ENCODE measurements around the gene PRR33.

The PRR33 gene

GRCh38 chr11:1899686-1900085, 8.0 kb upstream of the PRR33 start:
- Histone ChIP-seq H3K27me3 (ENCODE audit: insufficient read depth, low read depth, severe bottlenecking) (peaks cover 94% of the 10 kb centered on the region), H3K4me3 (ENCODE audit: low read depth, low read length) (no peak overlapping the region), H3K27ac (no peak overlapping the region), H3K9me3 (ENCODE audit: severe bottlenecking) (no peaks in the 10 kb centered on the region), H3K36me3 (no peaks in the 10 kb centered on the region)
- no peak for DNase-seq
- TF ChIP-seq CTCF (IDR thresholded peaks at IDR 0.05; ENCODE audit: low read depth, low read length), result no peak

GRCh38 chr11:1899090-1899489, 7.4 kb upstream of the PRR33 start:
- DNase-seq, result no peak
- Histone ChIP-seq H3K4me3 (ENCODE audit: low read depth, low read length) (no peak overlapping the region), H3K27me3 (ENCODE audit: insufficient read depth, low read depth, severe bottlenecking) (peaks cover 92% of the 10 kb centered on the region), H3K9me3 (ENCODE audit: severe bottlenecking) (no peaks in the 10 kb centered on the region), H3K36me3 (no peaks in the 10 kb centered on the region), H3K27ac (no peak overlapping the region)
- TF ChIP-seq CTCF (IDR thresholded peaks at IDR 0.05; ENCODE audit: low read depth, low read length), result no peak

- Histone ChIP-seq H3K27me3 (ENCODE audit: insufficient read depth, low read depth, severe bottlenecking) (peaks cover 79% of the 10 kb centered on the region), H3K27ac (no peak overlapping the region), H3K36me3 (no peaks in the 10 kb centered on the region), H3K4me3 (ENCODE audit: low read depth, low read length) (no peak overlapping the region), H3K9me3 (ENCODE audit: severe bottlenecking) (no peaks in the 10 kb centered on the region)
- DNase-seq, result no peak
- TF ChIP-seq CTCF (IDR thresholded peaks at IDR 0.05; ENCODE audit: low read depth, low read length), result no peak
Observed at GRCh38 chr11:1896923-1897322, 5.2 kb upstream of the PRR33 start.

GRCh38 chr11:1896468-1896867, 4.8 kb upstream of the PRR33 start:
- Histone ChIP-seq H3K27ac (no peak overlapping the region), H3K4me3 (ENCODE audit: low read depth, low read length) (no peak overlapping the region), H3K27me3 (ENCODE audit: insufficient read depth, low read depth, severe bottlenecking) (peaks cover 79% of the 10 kb centered on the region), H3K36me3 (no peaks in the 10 kb centered on the region), H3K9me3 (ENCODE audit: severe bottlenecking) (no peaks in the 10 kb centered on the region)
- TF ChIP-seq CTCF (IDR thresholded peaks at IDR 0.05; ENCODE audit: low read depth, low read length), result no peak
- DNase-seq, result no peak

GRCh38 chr11:1894759-1895158, 3.1 kb upstream of the PRR33 start:
- TF ChIP-seq CTCF (IDR thresholded peaks at IDR 0.05; ENCODE audit: low read depth, low read length), result no peak

GRCh38 chr11:1893581-1894359, 2.1 kb upstream of the PRR33 start:
- no peak for TF ChIP-seq CTCF (IDR thresholded peaks at IDR 0.05; ENCODE audit: low read depth, low read length)
- no peak overlapping the region for H3K4me3 ChIP-seq (ENCODE audit: low read depth, low read length)
- H3K9me3 ChIP-seq (ENCODE audit: severe bottlenecking), result no peaks in the 10 kb centered on the region
- no peak overlapping the region for H3K27ac ChIP-seq
- H3K36me3 ChIP-seq, result no peaks in the 10 kb centered on the region
- no peak for DNase-seq
- peaks cover 79% of the 10 kb centered on the region for H3K27me3 ChIP-seq (ENCODE audit: insufficient read depth, low read depth, severe bottlenecking)

More at GRCh38 chr11:1894759-1895158, 3.1 kb upstream of the PRR33 start:
- H3K36me3 ChIP-seq, result no peaks in the 10 kb centered on the region
- peaks cover 79% of the 10 kb centered on the region for H3K27me3 ChIP-seq (ENCODE audit: insufficient read depth, low read depth, severe bottlenecking)
- H3K27ac ChIP-seq, result no peak overlapping the region
- DNase-seq, result no peak
- H3K9me3 ChIP-seq (ENCODE audit: severe bottlenecking), result no peaks in the 10 kb centered on the region
- H3K4me3 ChIP-seq (ENCODE audit: low read depth, low read length), result no peak overlapping the region

Measured in WERI-Rb-1 (cell line).